Inflammatory macrophage treated with lipopolysaccharide for 1 hour (primary cell): ENCODE results near the gene FLRT1.

ENCODE experiments used
- DNase-seq, 2 donors: peaks; one replicate each; pipeline ENCODE4 v3.0.0-alpha.2; 2020 to 2022

Gene FLRT1

GRCh38 chr11:64068705-64069400 lies 33.1 kb downstream of the FLRT1 start:
- DNase-seq, result no peak

GRCh38 chr11:64069401-64070313 lies 33.9 kb downstream of the FLRT1 start:
- no peak for DNase-seq

- DNase-seq, result no peak
These were observed 34.6 kb downstream of the FLRT1 start for GRCh38 chr11:64070314-64070681.

- DNase-seq, result no peak
These were observed 36.1 kb downstream of the FLRT1 start for GRCh38 chr11:64071849-64072248.

GRCh38 chr11:64072403-64072802 lies 36.7 kb downstream of the FLRT1 start:
- no peak for DNase-seq

GRCh38 chr11:64072871-64073270 lies 37.1 kb downstream of the FLRT1 start:
- no peak for DNase-seq

GRCh38 chr11:64073542-64073941 lies 37.8 kb downstream of the FLRT1 start:
- no peak for DNase-seq

- peak; percentile 79 to 83 for DNase-seq
These were observed 38.5 kb downstream of the FLRT1 start for GRCh38 chr11:64074239-64074638.

- DNase-seq, result no peak
These were observed 41.0 kb downstream of the FLRT1 start for GRCh38 chr11:64076758-64077157.

- DNase-seq, result no peak
These were observed 41.9 kb downstream of the FLRT1 start for GRCh38 chr11:64077607-64078006.

GRCh38 chr11:64078284-64078683 lies 42.6 kb downstream of the FLRT1 start:
- no peak for DNase-seq

- no peak for DNase-seq
These were observed 43.2 kb downstream of the FLRT1 start for GRCh38 chr11:64078905-64079304.

- DNase-seq, result no peak
These were observed 44.7 kb downstream of the FLRT1 start for GRCh38 chr11:64080390-64080789.

- no peak for DNase-seq
These were observed 46.2 kb downstream of the FLRT1 start for GRCh38 chr11:64081745-64082442.

GRCh38 chr11:64083398-64084080 lies 47.8 kb downstream of the FLRT1 start:
- DNase-seq, result no peak

GRCh38 chr11:64084146-64084950 lies 48.6 kb downstream of the FLRT1 start:
- DNase-seq, result no peak

GRCh38 chr11:64084951-64085710 lies 49.4 kb downstream of the FLRT1 start:
- DNase-seq, result no peak
